Measurements from ENCODE around the gene DLG2. TPM values are rescaled to one million over a fixed set of nuclear protein-coding genes. Genes with fewer than 3 reads are reported as not detected.
"Not testable (repeated sequence)": the region's sequence is repeated elsewhere in the genome, so short reads cannot be mapped to it uniquely, and the experiment has no call there.

The DLG2 gene
- total and polyA plus RNA-seq, 4 donors: 0.30 to 5.5 (median 0.68) TPM

DNA sequence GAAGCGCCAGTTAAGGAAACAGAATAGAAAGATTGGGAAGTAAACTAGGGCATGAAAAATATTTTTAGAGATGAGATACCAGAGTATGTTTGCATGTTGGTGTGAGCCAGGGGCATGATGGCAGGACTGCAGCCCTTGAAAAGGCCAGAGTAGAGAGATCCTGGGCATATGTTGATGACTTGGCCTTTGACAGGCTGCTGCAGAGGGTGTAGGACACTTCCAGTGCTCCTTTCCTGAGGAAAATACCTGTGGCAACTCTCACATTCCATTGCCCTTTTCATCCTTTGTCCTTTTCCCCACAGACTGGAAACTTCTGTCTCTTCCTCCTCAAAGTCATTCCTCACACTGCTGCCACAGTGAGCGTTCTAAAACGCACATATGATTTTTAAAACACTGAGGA, 2190.3 kb downstream of the DLG2 start:
- TF ChIP-seq, protein P1, sequence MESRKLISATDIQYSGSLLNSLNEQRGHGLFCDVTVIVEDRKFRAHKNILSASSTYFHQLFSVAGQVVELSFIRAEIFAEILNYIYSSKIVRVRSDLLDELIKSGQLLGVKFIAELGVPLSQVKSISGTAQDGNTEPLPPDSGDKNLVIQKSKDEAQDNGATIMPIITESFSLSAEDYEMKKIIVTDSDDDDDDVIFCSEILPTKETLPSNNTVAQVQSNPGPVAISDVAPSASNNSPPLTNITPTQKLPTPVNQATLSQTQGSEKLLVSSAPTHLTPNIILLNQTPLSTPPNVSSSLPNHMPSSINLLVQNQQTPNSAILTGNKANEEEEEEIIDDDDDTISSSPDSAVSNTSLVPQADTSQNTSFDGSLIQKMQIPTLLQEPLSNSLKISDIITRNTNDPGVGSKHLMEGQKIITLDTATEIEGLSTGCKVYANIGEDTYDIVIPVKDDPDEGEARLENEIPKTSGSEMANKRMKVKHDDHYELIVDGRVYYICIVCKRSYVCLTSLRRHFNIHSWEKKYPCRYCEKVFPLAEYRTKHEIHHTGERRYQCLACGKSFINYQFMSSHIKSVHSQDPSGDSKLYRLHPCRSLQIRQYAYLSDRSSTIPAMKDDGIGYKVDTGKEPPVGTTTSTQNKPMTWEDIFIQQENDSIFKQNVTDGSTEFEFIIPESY (IDR thresholded peaks at IDR 0.05): no peak
- TF ChIP-seq GABPA (IDR thresholded peaks at IDR 0.05 in 1 of 2, conservative IDR thresholded peaks at IDR 0.05 in 1 of 2) (no peak), YY1 (IDR thresholded peaks at IDR 0.05) (no peak), RAD21 (IDR thresholded peaks at IDR 0.05) (no peak), NR2F2 (IDR thresholded peaks at IDR 0.05) (no peak), RXRA (IDR thresholded peaks at IDR 0.05) (no peak), FOXA1 (IDR thresholded peaks at IDR 0.05) (no peak), JUND (IDR thresholded peaks at IDR 0.05) (no peak), SP1 (IDR thresholded peaks at IDR 0.05) (no peak)
- TF ChIP-seq, protein P2, sequence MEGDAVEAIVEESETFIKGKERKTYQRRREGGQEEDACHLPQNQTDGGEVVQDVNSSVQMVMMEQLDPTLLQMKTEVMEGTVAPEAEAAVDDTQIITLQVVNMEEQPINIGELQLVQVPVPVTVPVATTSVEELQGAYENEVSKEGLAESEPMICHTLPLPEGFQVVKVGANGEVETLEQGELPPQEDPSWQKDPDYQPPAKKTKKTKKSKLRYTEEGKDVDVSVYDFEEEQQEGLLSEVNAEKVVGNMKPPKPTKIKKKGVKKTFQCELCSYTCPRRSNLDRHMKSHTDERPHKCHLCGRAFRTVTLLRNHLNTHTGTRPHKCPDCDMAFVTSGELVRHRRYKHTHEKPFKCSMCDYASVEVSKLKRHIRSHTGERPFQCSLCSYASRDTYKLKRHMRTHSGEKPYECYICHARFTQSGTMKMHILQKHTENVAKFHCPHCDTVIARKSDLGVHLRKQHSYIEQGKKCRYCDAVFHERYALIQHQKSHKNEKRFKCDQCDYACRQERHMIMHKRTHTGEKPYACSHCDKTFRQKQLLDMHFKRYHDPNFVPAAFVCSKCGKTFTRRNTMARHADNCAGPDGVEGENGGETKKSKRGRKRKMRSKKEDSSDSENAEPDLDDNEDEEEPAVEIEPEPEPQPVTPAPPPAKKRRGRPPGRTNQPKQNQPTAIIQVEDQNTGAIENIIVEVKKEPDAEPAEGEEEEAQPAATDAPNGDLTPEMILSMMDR (IDR thresholded peaks at IDR 0.05; ENCODE audit: low read depth, low read length, missing input control): no peak
- H3K9ac ChIP-seq (ENCODE audit: low read depth in 1 of 2, low read length in 2 of 2): no peak overlapping the region
- no peak overlapping the region for H3K27ac ChIP-seq (ENCODE audit: low read depth in 1 of 2, low read length in 2 of 2)
- DNase-seq (ENCODE audit: low spot score): no peak
- H3K9me3 ChIP-seq (ENCODE audit: control insufficient read depth in 4 of 4, low read length in 3 of 4): no peaks in the 10 kb centered on the region
- H3K27me3 ChIP-seq (ENCODE audit: control insufficient read depth in 4 of 4, insufficient read depth in 4 of 4, low read length in 3 of 4): no peaks in the 10 kb centered on the region
- 95% methylated on average over 3 of the region's 3 CpGs for WGBS
- no peak overlapping the region for H3K4me3 ChIP-seq (ENCODE audit: low read depth in 1 of 3, low read length in 3 of 3)
- no peaks in the 10 kb centered on the region for H3K36me3 ChIP-seq (ENCODE audit: control insufficient read depth in 4 of 4, insufficient read depth in 3 of 4, low read depth in 1 of 4, low read length in 3 of 4)
- no peaks in the 10 kb centered on the region for H3K4me1 ChIP-seq (ENCODE audit: control insufficient read depth in 4 of 4, insufficient read depth in 4 of 4, low read length in 3 of 4)

DNA sequence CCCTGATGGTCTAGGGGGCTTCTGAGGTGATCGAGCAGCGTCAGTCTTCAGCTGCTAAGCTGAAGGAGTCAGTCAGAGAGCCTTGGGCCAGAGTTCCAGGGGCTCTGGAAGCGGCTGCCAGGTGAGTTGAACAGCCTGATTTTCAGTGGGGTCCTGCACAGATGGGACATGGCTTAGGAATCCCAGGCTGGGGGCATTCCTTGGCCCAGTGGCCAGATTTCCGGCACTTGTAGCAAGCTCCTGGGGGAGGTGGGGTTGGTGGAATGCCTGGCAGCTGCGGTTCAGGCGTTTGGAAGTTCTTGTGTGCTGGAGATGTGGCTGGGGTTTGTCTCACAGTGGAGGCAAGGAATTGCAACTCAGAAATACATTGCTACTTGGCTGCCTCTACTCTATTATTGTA, 2192.3 kb downstream of the DLG2 start:
- H3K4me3 ChIP-seq (ENCODE audit: low read depth in 1 of 3, low read length in 3 of 3); H3K36me3 ChIP-seq (ENCODE audit: control insufficient read depth in 4 of 4, insufficient read depth in 3 of 4, low read depth in 1 of 4, low read length in 3 of 4); H3K9me3 ChIP-seq (ENCODE audit: control insufficient read depth in 4 of 4, low read length in 3 of 4); H3K4me1 ChIP-seq (ENCODE audit: control insufficient read depth in 4 of 4, insufficient read depth in 4 of 4, low read length in 3 of 4); H3K27ac ChIP-seq (ENCODE audit: low read depth in 1 of 2, low read length in 2 of 2); H3K27me3 ChIP-seq (ENCODE audit: control insufficient read depth in 4 of 4, insufficient read depth in 4 of 4, low read length in 3 of 4); DNase-seq (ENCODE audit: low spot score); H3K9ac ChIP-seq (ENCODE audit: low read depth in 1 of 2, low read length in 2 of 2): not testable (repeated sequence)
- 78% methylated on average over 6 of the region's 6 CpGs for WGBS

DNA sequence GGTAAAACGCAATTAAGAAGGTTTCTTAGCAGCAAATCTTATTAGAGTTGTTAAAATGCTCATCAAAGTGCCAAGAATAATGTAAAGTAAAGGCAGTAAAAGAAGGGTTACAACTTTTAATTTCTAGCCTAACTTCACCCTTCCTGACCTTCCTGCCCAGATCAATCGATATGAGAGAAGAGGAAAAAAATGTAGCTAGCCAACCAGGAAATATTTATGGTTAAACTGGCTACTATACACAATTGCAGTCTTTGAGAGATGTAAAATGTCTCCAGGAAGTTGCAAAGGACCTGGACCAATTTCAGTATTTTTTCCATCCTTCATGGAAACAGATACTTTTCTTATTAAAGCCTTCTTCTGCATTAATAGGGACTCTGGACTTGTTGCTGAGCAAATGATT, 2199.2 kb downstream of the DLG2 start:
- WGBS: 63% methylated on average over 2 of the region's 2 CpGs
- no peaks in the 10 kb centered on the region for H3K27me3 ChIP-seq (ENCODE audit: control insufficient read depth in 4 of 4, insufficient read depth in 4 of 4, low read length in 3 of 4)
- no peak for DNase-seq (ENCODE audit: low spot score)
- H3K36me3 ChIP-seq (ENCODE audit: control insufficient read depth in 4 of 4, insufficient read depth in 3 of 4, low read depth in 1 of 4, low read length in 3 of 4): no peaks in the 10 kb centered on the region
- no peak overlapping the region for H3K27ac ChIP-seq (ENCODE audit: low read depth in 1 of 2, low read length in 2 of 2)
- H3K4me3 ChIP-seq (ENCODE audit: low read depth in 1 of 3, low read length in 3 of 3): no peak overlapping the region
- no peaks in the 10 kb centered on the region for H3K4me1 ChIP-seq (ENCODE audit: control insufficient read depth in 4 of 4, insufficient read depth in 4 of 4, low read length in 3 of 4)
- H3K9ac ChIP-seq (ENCODE audit: low read depth in 1 of 2, low read length in 2 of 2): no peak overlapping the region
- H3K9me3 ChIP-seq (ENCODE audit: control insufficient read depth in 4 of 4, low read length in 3 of 4): no peaks in the 10 kb centered on the region
- TF ChIP-seq TAF1 (conservative IDR thresholded peaks at IDR 0.05) (no peak), HNF4G (IDR thresholded peaks at IDR 0.05) (no peak), RAD21 (IDR thresholded peaks at IDR 0.05) (no peak), FOXA1 (IDR thresholded peaks at IDR 0.05) (no peak), NR2F2 (IDR thresholded peaks at IDR 0.05) (no peak), JUND (IDR thresholded peaks at IDR 0.05) (no peak)
- TF ChIP-seq, protein P3, sequence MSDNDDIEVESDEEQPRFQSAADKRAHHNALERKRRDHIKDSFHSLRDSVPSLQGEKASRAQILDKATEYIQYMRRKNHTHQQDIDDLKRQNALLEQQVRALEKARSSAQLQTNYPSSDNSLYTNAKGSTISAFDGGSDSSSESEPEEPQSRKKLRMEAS (IDR thresholded peaks at IDR 0.05): no peak
- TF ChIP-seq, protein P1 (IDR thresholded peaks at IDR 0.05): no peak
